C4-2B (cell line): ENCODE measurements around the gene ATXN7L1.

Experiments used
- H3K27ac ChIP-seq: fragments of 450-650 bp; 2 replicates; pipeline ENCODE4 v1.5.1; 2017
- ZFX ChIP-seq: fragments of 450-650 bp; IDR thresholded peaks from 2 replicates; pipeline ENCODE4 v1.6.1; 2017
- TF ChIP-seq, protein P1 (sequence below): fragments of 450-650 bp; conservative IDR thresholded peaks from 2 replicates; pipeline ENCODE4 v1.5.1; 2017; ENCODE audit warnings: mild to moderate bottlenecking

Gene ATXN7L1

DNA sequence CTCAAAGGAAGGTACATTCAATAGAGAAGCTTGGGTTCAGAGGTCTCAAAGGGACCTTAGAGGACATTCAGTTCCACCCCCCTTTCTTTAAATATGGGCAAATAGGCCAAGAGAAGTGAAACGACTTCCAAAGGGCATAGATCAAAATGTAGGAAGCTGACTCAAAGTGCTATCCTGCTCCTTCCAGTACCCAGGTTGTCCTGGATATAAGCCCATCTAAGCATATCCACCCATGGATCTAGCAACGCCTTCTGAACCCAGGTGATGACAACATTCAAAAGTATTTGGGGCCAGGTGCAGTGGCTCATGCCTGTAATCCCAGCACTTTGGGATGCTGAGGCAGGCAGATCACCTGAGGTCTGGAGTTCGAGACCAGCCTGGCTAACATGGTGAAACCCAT, 5.3 kb downstream of the ATXN7L1 start:
- TF ChIP-seq ZFX: no peak
- TF ChIP-seq, protein P1, sequence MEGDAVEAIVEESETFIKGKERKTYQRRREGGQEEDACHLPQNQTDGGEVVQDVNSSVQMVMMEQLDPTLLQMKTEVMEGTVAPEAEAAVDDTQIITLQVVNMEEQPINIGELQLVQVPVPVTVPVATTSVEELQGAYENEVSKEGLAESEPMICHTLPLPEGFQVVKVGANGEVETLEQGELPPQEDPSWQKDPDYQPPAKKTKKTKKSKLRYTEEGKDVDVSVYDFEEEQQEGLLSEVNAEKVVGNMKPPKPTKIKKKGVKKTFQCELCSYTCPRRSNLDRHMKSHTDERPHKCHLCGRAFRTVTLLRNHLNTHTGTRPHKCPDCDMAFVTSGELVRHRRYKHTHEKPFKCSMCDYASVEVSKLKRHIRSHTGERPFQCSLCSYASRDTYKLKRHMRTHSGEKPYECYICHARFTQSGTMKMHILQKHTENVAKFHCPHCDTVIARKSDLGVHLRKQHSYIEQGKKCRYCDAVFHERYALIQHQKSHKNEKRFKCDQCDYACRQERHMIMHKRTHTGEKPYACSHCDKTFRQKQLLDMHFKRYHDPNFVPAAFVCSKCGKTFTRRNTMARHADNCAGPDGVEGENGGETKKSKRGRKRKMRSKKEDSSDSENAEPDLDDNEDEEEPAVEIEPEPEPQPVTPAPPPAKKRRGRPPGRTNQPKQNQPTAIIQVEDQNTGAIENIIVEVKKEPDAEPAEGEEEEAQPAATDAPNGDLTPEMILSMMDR: no peak
- no peak overlapping the region for H3K27ac ChIP-seq

DNA sequence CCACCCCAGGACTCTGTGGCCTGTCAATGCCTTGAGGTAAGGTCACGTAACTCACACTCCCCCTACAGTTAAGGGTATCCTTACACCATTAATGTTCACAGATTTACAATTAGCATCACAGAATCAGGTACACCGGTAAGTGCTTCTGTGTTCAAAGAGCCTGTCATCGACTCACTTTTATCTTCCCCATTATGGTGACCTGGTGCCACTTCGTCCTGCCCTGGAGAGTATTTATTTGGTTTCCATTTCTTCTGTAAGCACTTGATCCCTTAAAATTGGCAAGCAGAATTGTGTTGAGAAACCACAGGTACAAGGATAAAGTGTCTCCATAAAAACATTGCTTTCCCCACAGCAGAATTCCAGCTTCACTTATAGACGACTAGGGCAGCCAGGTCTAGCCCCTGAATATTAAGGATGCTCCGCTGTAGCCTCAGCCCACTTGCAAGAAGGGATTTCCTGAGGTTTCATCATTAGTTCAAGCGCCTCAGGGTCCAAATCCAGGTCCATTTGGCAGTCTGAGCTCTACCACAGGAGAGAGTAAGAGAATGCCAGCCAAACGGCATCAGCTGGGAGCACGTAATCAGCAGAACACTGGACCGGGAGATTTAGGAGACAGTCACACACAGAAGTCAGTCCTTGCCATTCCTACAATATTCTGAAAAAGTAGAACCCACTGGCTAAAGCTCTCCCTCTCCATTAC, 10.1 kb downstream of the ATXN7L1 start:
- TF ChIP-seq ZFX: no peak
- TF ChIP-seq, protein P1: no peak
- H3K27ac ChIP-seq: no peak overlapping the region

DNA sequence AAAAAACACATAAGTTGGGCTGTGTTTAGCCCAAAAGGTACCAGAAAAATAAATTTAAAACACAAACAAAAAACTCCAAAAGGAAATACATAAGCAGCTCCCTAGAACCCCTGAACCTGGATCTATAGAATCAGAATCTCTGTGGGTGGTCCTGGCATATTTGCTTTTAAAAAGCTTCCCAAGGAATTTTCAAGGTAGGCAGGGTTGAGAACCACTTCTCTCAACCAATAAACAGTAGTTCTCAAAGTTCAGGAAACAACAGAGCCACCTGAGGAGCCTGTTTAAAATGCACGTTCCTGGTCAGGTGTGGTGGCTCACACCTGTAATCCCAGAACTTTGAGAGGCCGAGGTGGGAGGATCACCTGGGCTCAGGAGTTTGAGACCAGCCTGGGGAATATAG, 12.5 kb downstream of the ATXN7L1 start:
- no peak for TF ChIP-seq ZFX
- TF ChIP-seq, protein P1: no peak
- no peak overlapping the region for H3K27ac ChIP-seq

DNA sequence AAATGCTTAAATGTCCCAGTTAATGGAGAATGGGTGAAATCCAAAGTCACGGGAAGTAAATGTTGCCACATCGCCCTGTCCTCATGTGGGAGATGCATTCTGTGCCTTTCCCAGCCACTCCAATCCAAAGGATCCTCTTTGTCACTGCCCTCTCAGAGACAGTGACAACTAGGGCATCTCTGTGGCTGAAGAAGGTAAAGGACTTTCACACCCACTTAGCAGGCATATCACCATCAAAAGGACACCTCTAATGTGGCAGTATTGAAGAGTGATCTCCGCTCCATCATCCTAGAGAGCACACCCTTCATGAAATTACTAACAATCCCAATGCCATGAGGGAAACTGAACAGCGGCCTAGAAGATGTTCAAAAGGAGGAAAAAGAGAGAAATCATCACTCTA, 13.6 kb downstream of the ATXN7L1 start:
- TF ChIP-seq, protein P1: no peak
- TF ChIP-seq ZFX: no peak
- no peak overlapping the region for H3K27ac ChIP-seq

DNA sequence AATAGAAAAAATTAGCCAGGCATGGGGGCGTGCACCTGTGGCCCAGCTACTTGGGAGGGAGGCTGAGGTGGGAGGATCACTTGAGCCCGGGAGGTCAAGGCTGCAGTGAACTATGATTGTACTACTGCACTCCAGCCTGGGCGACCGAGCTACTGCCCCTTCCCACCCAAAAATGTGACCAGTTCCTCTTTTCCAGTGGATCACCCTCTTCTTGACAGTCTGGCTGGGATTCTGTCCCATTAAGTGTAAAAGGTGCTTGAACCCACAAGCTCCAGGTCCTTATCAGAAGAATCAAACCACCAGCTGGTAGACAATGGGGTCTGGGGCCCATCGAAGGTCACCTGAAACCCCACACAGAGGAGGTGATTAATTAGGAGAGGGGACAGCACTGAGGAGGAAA, 14.1 kb downstream of the ATXN7L1 start:
- TF ChIP-seq, protein P1: no peak
- TF ChIP-seq ZFX: no peak
- H3K27ac ChIP-seq: no peak overlapping the region

DNA sequence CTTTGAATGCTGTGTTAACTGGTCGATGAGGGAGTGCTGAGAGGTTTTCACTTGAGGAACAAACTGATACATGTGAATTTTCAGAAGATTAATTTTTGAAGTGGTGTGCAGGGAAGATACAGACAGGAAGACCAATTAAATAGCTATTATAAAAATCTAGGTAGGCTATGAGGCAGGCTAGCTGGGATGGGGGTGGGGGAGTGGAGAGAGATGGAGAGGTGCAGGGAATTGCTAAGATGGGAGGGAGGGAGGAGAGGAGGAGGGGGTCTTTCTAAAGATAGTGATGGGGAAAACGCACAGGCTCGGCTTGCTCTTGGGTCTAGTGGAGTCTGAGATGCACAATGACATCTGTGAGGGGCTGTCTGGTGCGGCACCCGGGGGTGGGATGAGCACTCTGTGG, 15.2 kb downstream of the ATXN7L1 start:
- TF ChIP-seq, protein P1: no peak
- no peak for TF ChIP-seq ZFX
- H3K27ac ChIP-seq: no peak overlapping the region

DNA sequence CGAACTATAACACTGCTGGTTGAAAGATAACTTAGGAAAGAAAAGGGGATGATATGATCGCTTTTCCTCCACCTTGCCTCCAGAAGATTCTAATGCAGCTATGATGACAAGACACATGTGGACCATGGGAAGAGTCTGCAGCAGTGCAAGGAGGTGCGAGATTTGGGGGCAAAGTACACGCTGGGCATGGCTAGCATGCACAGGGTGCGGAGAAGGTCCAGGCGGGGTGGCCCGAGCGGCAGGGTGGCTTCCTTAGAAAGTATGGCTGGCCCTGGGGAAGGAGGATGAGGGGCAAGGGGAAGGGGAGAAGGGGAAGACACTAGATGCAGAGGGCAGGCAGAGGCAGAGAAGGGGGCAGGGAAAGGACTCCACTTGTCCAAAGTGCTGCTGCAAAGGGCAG, 15.6 kb downstream of the ATXN7L1 start:
- H3K27ac ChIP-seq: no peak overlapping the region
- TF ChIP-seq, protein P1: no peak
- TF ChIP-seq ZFX: no peak
